ENCODE measurements around the gene RND3. TPM values are rescaled to one million over a fixed set of nuclear protein-coding genes. Genes with fewer than 3 reads are reported as not detected.
A peak's percentile ranks its signal among the peaks of the same experiment; 100 is the strongest.

RND3 gene
- total RNA-seq, 4 donors from 2014 or later: 21.8 to 73.5 (median 26.3) TPM

- H3K27me3 ChIP-seq: no peaks in the 10 kb centered on the region
- H3K36me3 ChIP-seq: peaks cover 0 to 40% (median 0%) of the 10 kb centered on the region in 3 donors
- H3K27ac ChIP-seq: peak overlapping the region in 3 of 4 donors; percentile 23 to 77 (median 76)
- H3K4me1 ChIP-seq: peaks cover 0 to 47% (median 9%) of the 10 kb centered on the region in 4 donors
- H3K4me3 ChIP-seq: no peak overlapping the region
- no peaks in the 10 kb centered on the region for H3K9me3 ChIP-seq
- DNase-seq (ENCODE audit: low spot score in 2 of 2): no peak
- TF ChIP-seq CTCF (IDR thresholded peaks at IDR 0.05) (no peak), EP300 (IDR thresholded peaks at IDR 0.05) (peak in 1 of 2 donors; percentile 85)
- WGBS, 2 donors: 17 to 19% methylated on average over 5 of the region's 5 CpGs
Observed at GRCh38 chr2:150466741-150467620, 20.5 kb downstream of the RND3 start.

DNA sequence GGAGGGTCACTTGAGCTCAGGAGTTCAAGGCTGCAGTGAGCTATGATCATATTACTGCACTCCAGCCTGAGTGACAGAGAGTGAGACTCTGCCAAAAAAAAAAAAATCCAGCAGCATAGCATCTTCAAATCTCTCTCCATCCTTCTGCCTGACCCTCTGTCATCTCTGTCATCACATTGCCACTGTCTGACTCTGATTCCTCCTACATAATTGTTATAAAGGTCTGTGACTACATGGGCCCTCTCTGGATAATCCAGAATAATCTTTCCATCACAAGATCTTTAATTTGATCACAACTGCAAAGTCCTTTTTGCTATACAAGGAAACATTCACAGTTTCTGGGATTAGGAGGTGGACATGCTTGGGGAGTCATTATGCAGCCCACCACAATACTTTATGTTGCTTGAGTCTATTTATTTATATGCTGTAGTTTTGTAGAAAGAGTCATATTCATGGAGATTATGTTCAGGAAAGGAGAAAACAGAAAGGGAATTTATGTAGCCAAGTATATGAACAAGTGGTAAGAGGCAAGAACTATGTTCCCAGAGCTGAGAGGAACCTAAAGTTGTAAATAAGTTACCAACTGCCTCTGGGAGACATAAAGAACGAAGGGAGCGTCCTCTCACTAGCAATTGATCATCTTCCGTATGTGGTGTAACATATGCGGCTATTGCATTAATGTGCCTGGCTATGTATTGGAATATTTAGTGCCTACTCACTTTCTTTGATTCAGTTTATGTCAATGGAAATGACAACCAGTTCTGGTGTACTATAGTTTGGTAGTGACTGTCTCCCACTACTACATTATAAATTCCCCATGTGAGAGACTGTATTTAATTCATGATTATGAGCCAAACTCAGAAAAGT lies 21.5 kb downstream of the RND3 start:
- WGBS, 2 donors: 92 to 100% methylated on average over 4 of the region's 4 CpGs
- H3K4me3 ChIP-seq: no peak overlapping the region

DNA sequence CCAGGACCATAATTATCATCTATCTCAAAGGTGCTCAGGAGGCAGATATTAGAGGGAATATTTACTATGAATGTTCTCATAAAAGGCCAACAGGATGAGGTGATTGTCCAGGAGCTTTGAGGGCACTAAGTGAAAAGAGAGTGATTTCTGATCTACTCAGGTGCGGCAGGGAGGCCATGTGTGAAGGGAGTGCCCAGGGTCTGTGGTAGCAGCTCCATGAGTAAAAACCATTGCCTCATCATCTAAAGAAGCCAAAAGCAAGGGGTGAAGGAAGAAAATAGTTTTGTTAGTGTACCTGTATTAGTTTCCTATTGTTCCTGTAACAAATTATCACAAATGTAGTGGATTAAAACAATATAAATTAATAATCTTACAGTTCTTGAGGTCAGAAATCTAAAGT lies 22.5 kb downstream of the RND3 start:
- Histone ChIP-seq H3K27me3 (no peaks in the 10 kb centered on the region), H3K9me3 (no peaks in the 10 kb centered on the region), H3K27ac (no peak overlapping the region), H3K36me3 (peaks cover 0 to 21% (median 0%) of the 10 kb centered on the region in 3 donors), H3K4me1 (peaks cover 0 to 42% (median 7%) of the 10 kb centered on the region in 4 donors), H3K4me3 (no peak overlapping the region)
- WGBS, 2 donors: 96 to 97% methylated on average over 1 of the region's 1 CpG
- TF ChIP-seq EP300 (IDR thresholded peaks at IDR 0.05) (no peak), CTCF (IDR thresholded peaks at IDR 0.05) (no peak), POLR2A (IDR thresholded peaks at IDR 0.05) (no peak)
- DNase-seq (ENCODE audit: low spot score in 2 of 2): no peak

More for the DNA sequence above, 21.5 kb downstream of the RND3 start:
- H3K9me3 ChIP-seq: no peaks in the 10 kb centered on the region
- H3K27ac ChIP-seq: peak overlapping the region in 2 of 4 donors; percentile 76 to 77
- peaks cover 0 to 31% (median 0%) of the 10 kb centered on the region in 3 donors for H3K36me3 ChIP-seq
- peaks cover 0 to 42% (median 7%) of the 10 kb centered on the region in 4 donors for H3K4me1 ChIP-seq
- DNase-seq (ENCODE audit: low spot score in 2 of 2): no peak
- no peak for TF ChIP-seq EP300 (IDR thresholded peaks at IDR 0.05)
- TF ChIP-seq CTCF (IDR thresholded peaks at IDR 0.05): no peak
- TF ChIP-seq POLR2A (IDR thresholded peaks at IDR 0.05): no peak
- H3K27me3 ChIP-seq: no peaks in the 10 kb centered on the region

- H3K27ac ChIP-seq: peak overlapping the region in 1 of 4 donors; percentile 4
- H3K27me3 ChIP-seq: no peaks in the 10 kb centered on the region
- 42 to 81% methylated on average over 1 of the region's 1 CpG for WGBS, 2 donors
Observed at GRCh38 chr2:150464270-150464669, 23.2 kb downstream of the RND3 start.

More at GRCh38 chr2:150464270-150464669, 23.2 kb downstream of the RND3 start:
- Histone ChIP-seq H3K4me3 (no peak overlapping the region), H3K9me3 (no peaks in the 10 kb centered on the region), H3K36me3 (peaks cover 0 to 14% (median 0%) of the 10 kb centered on the region in 3 donors), H3K4me1 (peaks cover 0 to 42% (median 7%) of the 10 kb centered on the region in 4 donors)
- no peak for DNase-seq (ENCODE audit: low spot score in 2 of 2)
- TF ChIP-seq EP300 (IDR thresholded peaks at IDR 0.05): no peak
- no peak for TF ChIP-seq POLR2A (IDR thresholded peaks at IDR 0.05)
- TF ChIP-seq CTCF (IDR thresholded peaks at IDR 0.05): no peak

All from tibial nerve (tissue), 4 donors.